Uterus (tissue), 4 donors: ENCODE data around the gene ANKH. TPM values are rescaled to one million over a fixed set of nuclear protein-coding genes. Genes with fewer than 3 reads are reported as not detected.

Experiments used
- DNase-seq, 2 donors: peaks; one replicate each; pipeline ENCODE4 v3.0.0-alpha.2; 2019 to 2020
- H3K27ac ChIP-seq, 2 donors: fragments of 200-600 bp; sonication (generic); 1 replicate in 1 of 2; 2 replicates in 1 of 2; pipeline ENCODE4 v1.5.1; 2016 to 2018
- H3K27me3 ChIP-seq, 2 donors: fragments of 200-600 bp; sonication (generic); one replicate each; pipeline ENCODE4 v1.5.1; 2018 to 2019; ENCODE audit warnings: control low read depth in 1 of 2
- H3K36me3 ChIP-seq, 2 donors: fragments of 200-600 bp; sonication (generic); one replicate each; pipeline ENCODE4 v1.5.1; 2019; ENCODE audit warnings: control low read depth in 1 of 2
- H3K4me1 ChIP-seq, 2 donors: fragments of 200-600 bp; sonication (generic); one replicate each; pipeline ENCODE4 v1.5.1; 2018 to 2019; ENCODE audit warnings: control low read depth in 1 of 2
- H3K4me3 ChIP-seq, 2 donors: fragments of 200-600 bp; sonication (generic); 1 replicate in 1 of 2; 2 replicates in 1 of 2; pipeline ENCODE4 v1.5.1; 2018 to 2019; ENCODE audit warnings: mild to moderate bottlenecking in 1 of 2
- H3K9me3 ChIP-seq, 2 donors: fragments of 200-600 bp; sonication (generic); one replicate each; pipeline ENCODE4 v1.5.1; 2019; ENCODE audit warnings: control low read depth in 1 of 2
- POLR2A ChIP-seq, 2 donors: fragments of 450-650 bp; IDR thresholded peaks; one replicate each; pipeline ENCODE4 v1.6.1; 2016; ENCODE audit warnings: antibody characterized with exemption in 2 of 2, mild to moderate bottlenecking in 1 of 2, moderate library complexity in 1 of 2
- intact Hi-C: fragments of 100-400 bp; cut with DNase I; formaldehyde crosslinking; loops from one replicate; pipeline ENCODE4 v1.15.1; 2023; ENCODE audit warnings: low total_unique reads
- total RNA-seq, 4 donors: library from RNA; depleted of rRNA in 3 of 4; stranded (reverse); fragments of >200 nt in 3 of 4; gene quantifications; one replicate each; pipeline versions ENCODE4 v1.1.0 to v1.2.4, GENCODE V29; 2014 to 2023
- TF ChIP-seq, protein P1 (sequence below), 4 experiments: fragments of 200-600 bp in 2 of 4; fragments of 450-650 bp in 2 of 4; sonication (generic) in 2 of 4; IDR thresholded peaks; one replicate each; pipeline ENCODE4 v1.5.1; 2016 to 2019; ENCODE audit warnings: antibody characterized with exemption in 4 of 4, mild to moderate bottlenecking in 2 of 4, moderate library complexity in 1 of 4
- donor health status: DM: yes; HTN: yes; CAD: no.

The ANKH gene
- total RNA-seq, 4 donors from 2014 or later: 2.9 to 47.7 (median 26.9) TPM

DNA sequence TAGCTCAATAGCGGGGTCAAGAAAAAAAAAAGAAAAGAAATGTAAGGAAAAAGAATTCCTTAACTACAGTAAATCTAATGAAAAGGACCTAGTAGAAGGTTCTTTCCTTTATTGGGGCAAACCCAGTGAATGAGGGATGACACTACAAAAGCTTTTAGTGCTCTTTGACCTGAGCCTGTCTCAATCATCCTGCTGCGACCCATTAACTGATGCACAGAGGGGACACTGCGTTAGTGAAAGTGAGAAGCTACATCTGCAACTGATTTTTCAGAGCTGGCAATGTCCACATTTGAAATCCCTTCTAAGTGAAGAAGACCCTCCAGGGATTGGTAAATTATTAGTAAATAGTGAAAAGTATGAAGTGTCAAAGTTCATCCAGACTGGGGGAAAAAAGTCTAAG is 106.0 kb downstream of the ANKH start:
- Histone ChIP-seq H3K4me1 (no peaks in the 10 kb centered on the region), H3K9me3 (no peaks in the 10 kb centered on the region), H3K27ac (no peak overlapping the region), H3K4me3 (no peak overlapping the region), H3K27me3 (no peaks in the 10 kb centered on the region), H3K36me3 (no peaks in the 10 kb centered on the region)
- no peak for DNase-seq
- no peak for TF ChIP-seq POLR2A (IDR thresholded peaks at IDR 0.05)
- TF ChIP-seq, protein P1, sequence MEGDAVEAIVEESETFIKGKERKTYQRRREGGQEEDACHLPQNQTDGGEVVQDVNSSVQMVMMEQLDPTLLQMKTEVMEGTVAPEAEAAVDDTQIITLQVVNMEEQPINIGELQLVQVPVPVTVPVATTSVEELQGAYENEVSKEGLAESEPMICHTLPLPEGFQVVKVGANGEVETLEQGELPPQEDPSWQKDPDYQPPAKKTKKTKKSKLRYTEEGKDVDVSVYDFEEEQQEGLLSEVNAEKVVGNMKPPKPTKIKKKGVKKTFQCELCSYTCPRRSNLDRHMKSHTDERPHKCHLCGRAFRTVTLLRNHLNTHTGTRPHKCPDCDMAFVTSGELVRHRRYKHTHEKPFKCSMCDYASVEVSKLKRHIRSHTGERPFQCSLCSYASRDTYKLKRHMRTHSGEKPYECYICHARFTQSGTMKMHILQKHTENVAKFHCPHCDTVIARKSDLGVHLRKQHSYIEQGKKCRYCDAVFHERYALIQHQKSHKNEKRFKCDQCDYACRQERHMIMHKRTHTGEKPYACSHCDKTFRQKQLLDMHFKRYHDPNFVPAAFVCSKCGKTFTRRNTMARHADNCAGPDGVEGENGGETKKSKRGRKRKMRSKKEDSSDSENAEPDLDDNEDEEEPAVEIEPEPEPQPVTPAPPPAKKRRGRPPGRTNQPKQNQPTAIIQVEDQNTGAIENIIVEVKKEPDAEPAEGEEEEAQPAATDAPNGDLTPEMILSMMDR (IDR thresholded peaks at IDR 0.05): no peak
- intact Hi-C loops: no loop called here

DNA sequence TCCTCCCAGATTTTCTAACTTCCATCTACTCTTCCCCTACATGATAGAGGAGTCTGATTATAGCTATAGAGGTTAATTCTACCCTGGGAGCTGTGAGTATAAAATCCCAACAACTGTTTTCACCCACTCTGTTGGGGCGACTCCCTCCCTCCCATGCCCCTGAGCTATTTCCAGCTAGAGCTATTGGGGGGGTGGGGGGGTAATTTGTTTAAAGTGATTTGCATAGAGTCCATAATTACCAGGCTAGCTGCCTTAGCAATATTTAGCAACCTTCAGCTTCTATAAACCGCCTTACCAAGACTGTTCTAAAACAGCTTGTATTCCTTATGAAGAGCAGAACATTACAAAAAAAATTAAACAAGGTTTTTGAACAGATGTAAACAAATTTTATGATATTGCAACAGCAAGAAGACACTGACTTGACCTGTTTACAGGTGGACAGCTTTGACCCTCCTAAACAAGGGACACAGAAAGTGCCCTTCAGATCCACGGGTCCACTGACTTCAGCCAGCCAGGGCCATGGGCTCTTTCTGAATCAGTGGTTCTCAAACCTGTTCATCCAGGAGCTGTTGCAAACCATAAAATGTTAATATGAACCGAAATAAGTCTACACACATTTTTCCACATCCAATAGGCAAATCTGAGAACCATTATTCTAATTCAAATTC is 108.9 kb downstream of the ANKH start:
- no peak for DNase-seq
- no peaks in the 10 kb centered on the region for H3K36me3 ChIP-seq
- H3K4me3 ChIP-seq: no peak overlapping the region
- no peaks in the 10 kb centered on the region for H3K27me3 ChIP-seq
- no peaks in the 10 kb centered on the region for H3K9me3 ChIP-seq
- intact Hi-C loops: no loop called here
- H3K27ac ChIP-seq: no peak overlapping the region
- no peak for TF ChIP-seq POLR2A (IDR thresholded peaks at IDR 0.05)
- TF ChIP-seq, protein P1 (IDR thresholded peaks at IDR 0.05): no peak
- H3K4me1 ChIP-seq: no peaks in the 10 kb centered on the region

GRCh38 chr5:14760548-14761002 is 111.0 kb downstream of the ANKH start:
- no peaks in the 10 kb centered on the region for H3K9me3 ChIP-seq
- no peaks in the 10 kb centered on the region for H3K36me3 ChIP-seq
- no peak overlapping the region for H3K4me3 ChIP-seq
- H3K4me1 ChIP-seq: no peaks in the 10 kb centered on the region
- TF ChIP-seq, protein P1 (IDR thresholded peaks at IDR 0.05): no peak
- no peak for TF ChIP-seq POLR2A (IDR thresholded peaks at IDR 0.05)
- no peak for DNase-seq
- no peak overlapping the region for H3K27ac ChIP-seq
- intact Hi-C loops: no loop called here
- H3K27me3 ChIP-seq: no peaks in the 10 kb centered on the region

GRCh38 chr5:14759744-14760547 is 111.6 kb downstream of the ANKH start:
- no peaks in the 10 kb centered on the region for H3K9me3 ChIP-seq
- intact Hi-C loops: no loop called here
- TF ChIP-seq POLR2A (IDR thresholded peaks at IDR 0.05): no peak
- TF ChIP-seq, protein P1 (IDR thresholded peaks at IDR 0.05): no peak
- H3K27ac ChIP-seq: no peak overlapping the region
- DNase-seq: no peak
- no peaks in the 10 kb centered on the region for H3K36me3 ChIP-seq
- H3K27me3 ChIP-seq: no peaks in the 10 kb centered on the region
- no peak overlapping the region for H3K4me3 ChIP-seq
- no peaks in the 10 kb centered on the region for H3K4me1 ChIP-seq

- no peak overlapping the region for H3K4me3 ChIP-seq
- no peaks in the 10 kb centered on the region for H3K27me3 ChIP-seq
- H3K9me3 ChIP-seq: no peaks in the 10 kb centered on the region
- no peaks in the 10 kb centered on the region for H3K36me3 ChIP-seq
- no peak for DNase-seq
- TF ChIP-seq, protein P1 (IDR thresholded peaks at IDR 0.05): no peak
- TF ChIP-seq POLR2A (IDR thresholded peaks at IDR 0.05): no peak
- no peaks in the 10 kb centered on the region for H3K4me1 ChIP-seq
- no peak overlapping the region for H3K27ac ChIP-seq
- intact Hi-C loops: no loop called here
Measured at GRCh38 chr5:14757850-14758249, 113.7 kb downstream of the ANKH start.
